Amniotic epithelial cell (primary cell): ENCODE results near the gene KPNA2.
A peak's percentile ranks its signal among the peaks of the same experiment; 100 is the strongest.
"Not testable (repeated sequence)": the region's sequence is repeated elsewhere in the genome, so short reads cannot be mapped to it uniquely, and the experiment has no call there.

Source experiments
- DNase-seq: peaks from one replicate; pipeline ENCODE4 v3.0.0-alpha.2; 2010; ENCODE audit warnings: low read depth

The KPNA2 gene

GRCh38 chr17:68035523-68036303 lies at the start of gene KPNA2:
Gene KPNA2 (plus strand): TSS chr17:68035735. CDS start chr17:68037133, 1,398 bp downstream.
- DNase-seq: peak; percentile 97

DNA sequence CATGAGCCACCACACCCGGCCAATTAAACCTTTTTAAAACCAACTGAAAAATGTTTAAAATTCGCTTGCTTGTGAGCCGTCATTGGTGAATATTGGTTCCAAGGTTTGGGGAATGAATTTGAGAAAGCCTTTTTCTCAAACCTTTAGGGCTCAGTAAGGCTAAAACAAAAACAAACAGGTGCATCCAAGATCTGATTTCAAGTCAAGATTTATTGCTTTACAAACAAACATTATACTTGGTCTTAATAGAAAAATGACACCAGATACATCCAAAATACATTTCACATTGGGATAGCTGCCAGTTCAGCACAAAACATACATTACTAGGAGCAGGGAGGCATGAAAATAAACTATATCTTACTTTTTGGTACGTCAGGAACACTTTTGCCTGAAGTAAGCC lies 44.6 kb upstream of the KPNA2 start:
- no peak for DNase-seq

GRCh38 chr17:67992548-67993152 lies 42.9 kb upstream of the KPNA2 start:
- peak; percentile 55 for DNase-seq

GRCh38 chr17:67993153-67993997 lies 42.2 kb upstream of the KPNA2 start:
- peak; percentile 79 for DNase-seq

GRCh38 chr17:67993998-67994361 lies 41.6 kb upstream of the KPNA2 start:
- DNase-seq: peak; percentile 18

GRCh38 chr17:67994817-67995569 lies 40.5 kb upstream of the KPNA2 start:
- DNase-seq: peak; percentile 89

DNA sequence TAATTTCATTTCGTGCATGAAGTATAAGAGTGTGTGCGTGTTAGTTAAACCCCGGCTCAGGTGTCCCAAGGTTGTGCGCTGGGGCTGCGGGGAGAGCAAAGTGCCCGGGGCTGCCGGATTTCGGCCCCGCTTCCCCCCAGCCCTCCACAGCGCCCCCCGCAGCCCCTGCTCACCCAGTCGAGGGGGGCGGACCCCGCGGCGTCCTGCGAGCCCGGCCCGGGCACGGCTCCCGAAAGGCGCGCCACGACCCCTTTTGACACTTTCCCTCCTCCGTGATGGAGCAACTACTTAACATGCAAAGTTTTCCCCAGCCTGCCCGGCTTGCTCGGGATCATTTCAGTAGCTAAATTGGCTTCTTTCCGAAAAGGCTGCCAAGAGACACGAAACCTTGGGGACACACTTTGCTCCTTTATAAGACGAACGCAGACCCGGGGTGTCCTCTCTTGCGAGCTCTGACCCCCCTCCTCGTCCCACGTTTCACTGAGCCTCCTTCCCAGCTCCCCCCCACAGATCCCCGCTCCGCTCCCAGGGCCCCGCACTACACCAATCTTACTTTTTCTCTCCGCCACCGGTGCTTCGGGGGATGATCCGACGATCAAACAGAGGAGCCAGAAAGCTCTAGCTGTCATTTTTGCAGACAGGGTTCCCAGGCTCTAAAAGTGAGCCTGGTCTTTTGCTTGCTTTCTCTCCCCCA lies 39.8 kb upstream of the KPNA2 start:
- peak; percentile 12 for DNase-seq

DNA sequence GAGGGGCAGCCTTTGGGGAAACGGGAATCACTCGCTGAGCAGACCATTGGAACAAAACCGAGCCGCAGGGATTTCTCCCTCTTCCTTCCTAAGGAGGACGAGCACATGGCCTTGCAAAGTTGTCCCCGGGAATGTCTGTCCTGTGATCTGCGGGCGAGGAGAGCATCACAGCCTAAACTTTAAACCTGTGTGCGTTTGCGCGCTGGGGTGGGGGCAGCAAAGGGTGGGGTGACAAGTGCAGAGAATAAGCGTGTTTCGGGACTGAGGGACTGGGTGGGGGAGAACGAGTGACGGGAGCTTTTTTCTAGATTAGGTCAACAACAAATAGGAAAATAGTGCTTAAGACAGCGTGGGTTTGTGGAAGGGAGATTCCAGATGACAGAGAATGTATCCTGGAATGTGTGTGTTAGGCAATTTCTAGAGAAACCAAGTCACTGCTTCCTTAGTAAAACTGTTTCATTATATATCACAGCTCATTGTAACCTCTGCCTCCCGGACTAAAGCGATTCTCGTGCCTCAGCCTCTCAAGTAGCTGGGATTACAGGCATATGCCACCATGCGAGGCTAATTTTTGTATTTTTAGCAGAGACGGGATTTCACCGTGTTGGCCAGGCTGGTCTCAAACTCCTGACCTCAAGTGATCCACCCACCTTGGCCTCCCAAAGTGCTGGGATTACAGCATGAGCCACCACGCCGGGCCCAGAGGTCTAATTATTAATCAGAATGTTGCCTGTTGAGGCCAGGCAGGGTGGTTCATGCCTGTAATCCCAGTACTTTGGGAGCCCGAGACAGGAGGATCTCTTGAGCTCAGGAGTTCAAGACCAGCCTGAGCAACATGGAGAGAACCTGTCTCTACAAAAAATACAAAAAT lies 39.0 kb upstream of the KPNA2 start, which contains the start of gene C17orf58:
Gene C17orf58 (minus strand): TSS at position 169 of the 871 bp plus-strand sequence. CDS start 271 bp downstream, outside the sequence.
- peak; percentile 85 for DNase-seq

DNA sequence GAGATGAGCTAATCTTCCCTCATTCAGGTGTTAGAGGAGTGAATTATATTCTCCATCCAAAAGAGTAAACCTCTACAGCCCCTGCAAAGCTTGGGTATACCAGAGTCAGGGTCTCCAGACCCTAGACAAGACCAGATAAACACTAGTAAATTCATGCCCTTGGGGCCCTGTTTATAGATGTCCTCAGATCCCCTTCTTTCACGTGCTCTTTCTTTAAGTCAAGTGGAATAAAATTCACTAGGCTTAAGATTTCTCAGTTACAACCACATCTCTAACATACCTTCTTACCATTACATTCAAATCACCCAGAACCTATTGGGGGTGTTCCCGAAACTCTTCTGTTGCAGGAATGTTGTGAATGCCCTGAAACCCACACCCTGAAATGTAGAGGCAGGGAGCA lies 37.1 kb upstream of the KPNA2 start:
- no peak for DNase-seq

GRCh38 chr17:67999291-67999911 lies 36.1 kb upstream of the KPNA2 start:
- DNase-seq: no peak

GRCh38 chr17:68004201-68004600 lies 31.3 kb upstream of the KPNA2 start:
- no peak for DNase-seq

DNA sequence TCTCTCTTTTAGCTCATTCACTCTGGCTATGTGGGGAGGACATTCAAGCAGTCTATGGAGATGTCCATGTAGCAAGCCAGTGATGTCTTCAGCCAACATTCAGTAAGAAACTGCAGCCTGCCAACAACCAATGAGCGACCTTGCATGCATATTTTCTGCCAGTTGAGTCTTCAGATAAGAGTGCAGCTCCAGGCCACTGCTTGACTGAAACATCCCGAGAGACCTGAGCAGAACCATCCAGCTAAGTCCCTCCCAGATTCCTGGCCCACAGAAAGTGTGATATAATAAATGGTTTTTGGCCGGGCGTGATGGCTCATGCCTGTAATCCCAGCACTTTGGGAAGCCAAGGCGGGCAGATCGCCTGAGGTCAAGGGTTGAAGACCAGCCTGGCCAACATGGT lies 28.7 kb upstream of the KPNA2 start:
- DNase-seq: peak; percentile 68

DNA sequence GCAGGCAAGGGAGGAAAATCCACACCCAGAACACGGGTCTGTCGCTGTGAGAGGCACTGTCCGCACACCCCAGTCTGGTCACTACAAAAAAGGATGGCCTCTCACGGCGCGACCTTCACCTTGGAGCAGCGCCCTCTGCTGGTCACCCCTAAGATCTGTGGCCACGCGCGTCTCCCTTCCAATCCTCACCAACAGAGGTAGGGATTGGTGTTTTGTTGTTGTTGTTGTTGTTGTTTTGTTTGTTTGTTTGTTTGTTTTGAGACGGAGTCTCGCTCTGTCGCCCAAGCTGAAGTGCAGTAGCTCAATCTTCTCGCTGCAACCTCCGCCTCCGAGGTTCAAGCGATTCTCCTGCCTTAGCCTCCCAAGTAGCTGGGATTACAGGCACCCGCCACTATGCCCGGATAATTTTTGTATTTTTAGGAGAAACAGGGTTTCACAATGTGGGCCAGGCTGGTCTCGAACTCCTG lies 24.3 kb upstream of the KPNA2 start:
- peak; percentile 15 for DNase-seq

DNA sequence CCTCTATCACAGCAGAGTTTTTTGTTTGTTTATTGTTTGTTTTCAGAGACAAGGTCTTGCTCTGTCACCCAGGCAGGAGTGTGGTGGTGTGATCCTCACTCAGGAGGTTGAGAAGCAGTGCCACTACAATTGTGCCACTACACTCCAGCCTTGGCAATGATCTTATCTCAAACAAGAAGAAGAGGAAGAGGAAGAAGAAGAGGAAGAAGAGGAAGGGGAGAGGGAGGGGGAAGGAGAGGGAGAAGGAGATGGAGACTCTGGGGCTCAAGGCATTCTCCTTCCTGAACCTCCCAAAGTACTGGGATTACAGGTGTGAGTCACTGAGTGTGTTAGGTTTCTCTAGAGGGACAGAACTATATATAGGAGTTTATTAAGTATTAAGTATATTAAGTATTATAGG lies 22.1 kb upstream of the KPNA2 start:
- DNase-seq: no peak

DNA sequence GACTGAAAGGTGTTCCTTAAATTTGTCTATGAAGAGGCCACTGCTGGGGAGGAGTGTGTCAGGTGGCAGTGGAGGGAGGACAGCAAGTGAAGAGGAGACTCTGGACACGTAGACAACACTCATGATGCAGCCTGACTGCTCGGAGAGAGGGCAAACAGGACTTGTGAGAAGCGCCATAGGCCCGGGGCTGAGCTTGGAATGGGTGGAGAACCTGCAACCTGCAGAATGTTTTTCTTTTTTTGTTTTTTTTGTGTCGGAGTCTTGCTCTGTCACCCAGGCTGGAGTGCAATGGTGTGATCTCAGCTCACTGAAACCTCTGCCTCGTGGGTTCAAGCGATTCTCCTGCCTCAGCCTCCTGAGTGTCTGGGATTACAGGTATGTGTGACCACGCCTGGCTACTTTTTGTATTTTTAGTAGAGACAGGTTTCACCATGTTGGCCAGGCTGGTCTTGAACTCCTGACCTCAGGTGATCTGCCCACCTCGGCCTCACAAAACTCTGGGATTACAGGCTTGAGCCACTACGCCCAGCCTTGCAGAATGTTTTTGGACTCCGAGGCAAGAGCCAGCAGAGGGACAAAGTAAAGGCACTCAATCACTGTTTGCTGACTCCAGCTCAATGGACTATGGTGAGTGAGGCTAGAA lies 20.3 kb upstream of the KPNA2 start:
- no peak for DNase-seq

DNA sequence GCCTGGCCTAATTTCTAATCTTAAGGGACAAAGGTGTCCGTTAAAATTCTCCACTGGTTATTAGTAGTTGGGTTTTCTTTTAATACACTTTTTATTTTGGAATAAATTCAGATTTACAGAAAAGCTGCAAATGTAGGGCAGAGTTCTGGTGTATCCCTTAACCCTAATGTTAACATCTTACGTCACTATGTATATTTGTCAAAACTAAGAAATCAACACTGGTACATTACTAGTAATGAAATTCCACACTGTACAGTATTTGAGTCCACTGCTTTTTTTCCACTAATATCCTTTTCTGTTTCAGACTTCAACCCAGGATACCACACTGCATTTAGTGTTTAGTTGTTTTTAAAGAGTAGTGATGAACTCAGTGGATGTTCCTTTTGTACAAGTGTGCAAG lies 18.7 kb upstream of the KPNA2 start:
- no peak for DNase-seq

DNA sequence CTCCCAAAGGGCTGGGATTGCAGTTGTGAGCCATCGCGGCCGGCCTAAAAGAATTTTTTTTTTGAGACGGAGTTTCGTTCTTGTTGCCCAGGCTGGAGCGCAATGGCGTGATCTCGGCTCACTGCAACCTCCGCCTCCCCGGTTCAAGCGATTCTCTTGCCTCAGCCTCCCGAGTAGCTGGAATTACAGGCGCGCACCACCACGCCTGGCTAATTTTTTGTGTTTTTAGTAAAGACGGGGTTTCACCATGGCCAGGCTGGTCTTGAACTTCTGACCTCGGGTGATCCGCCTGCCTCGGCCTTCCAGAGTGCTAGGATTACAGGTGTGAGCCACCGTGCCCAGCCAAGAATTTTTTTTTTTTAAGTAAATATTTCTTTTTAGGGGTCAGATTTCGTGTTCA lies 17.0 kb upstream of the KPNA2 start:
- not testable (repeated sequence) for DNase-seq

GRCh38 chr17:68019336-68019674 lies 16.2 kb upstream of the KPNA2 start:
- DNase-seq: no peak

- DNase-seq: peak; percentile 91
Observed at GRCh38 chr17:68019675-68020408, 15.7 kb upstream of the KPNA2 start.
